ENCODE data around the gene MAST1. TPM values are rescaled to one million over a fixed set of nuclear protein-coding genes. Genes with fewer than 3 reads are reported as not detected.

Gene MAST1
- total RNA-seq, 1 donor from 2014 or later, result 1.2 TPM

GRCh38 chr19:12856653-12857052, 18.3 kb downstream of the MAST1 start:
- Histone ChIP-seq H3K9me3 (no peaks in the 10 kb centered on the region), H3K27me3 (no peaks in the 10 kb centered on the region), H3K27ac (no peak overlapping the region), H3K36me3 (no peaks in the 10 kb centered on the region), H3K4me1 (no peaks in the 10 kb centered on the region), H3K4me3 (no peak overlapping the region)
- TF ChIP-seq POLR2AphosphoS5 (IDR thresholded peaks at IDR 0.05; ENCODE audit: insufficient read depth in 1 of 2, low read depth in 1 of 2), result no peak
- no peak for TF ChIP-seq POLR2A (IDR thresholded peaks at IDR 0.05)
- no peak for TF ChIP-seq CTCF (IDR thresholded peaks at IDR 0.05)
- intact Hi-C loops (cut with DNase I), result no loop called here
- no peak for DNase-seq (ENCODE audit: extremely low spot score in 2 of 2)

- H3K27me3 ChIP-seq, result no peaks in the 10 kb centered on the region
- DNase-seq (ENCODE audit: extremely low spot score in 2 of 2), result no peak
- no peaks in the 10 kb centered on the region for H3K36me3 ChIP-seq
- intact Hi-C loops (cut with DNase I), result no loop called here
- TF ChIP-seq POLR2A (IDR thresholded peaks at IDR 0.05) (no peak), CTCF (IDR thresholded peaks at IDR 0.05) (no peak), POLR2AphosphoS5 (IDR thresholded peaks at IDR 0.05; ENCODE audit: insufficient read depth in 1 of 2, low read depth in 1 of 2) (no peak)
- H3K27ac ChIP-seq, result no peak overlapping the region
- no peak overlapping the region for H3K4me3 ChIP-seq
- H3K4me1 ChIP-seq, result no peaks in the 10 kb centered on the region
- no peaks in the 10 kb centered on the region for H3K9me3 ChIP-seq
These were observed 20.0 kb downstream of the MAST1 start for GRCh38 chr19:12858041-12858928.

GRCh38 chr19:12859546-12859945, 21.2 kb downstream of the MAST1 start:
- Histone ChIP-seq H3K9me3 (no peaks in the 10 kb centered on the region), H3K27ac (no peak overlapping the region), H3K27me3 (no peaks in the 10 kb centered on the region), H3K4me1 (no peaks in the 10 kb centered on the region), H3K36me3 (no peaks in the 10 kb centered on the region), H3K4me3 (no peak overlapping the region)
- no peak for TF ChIP-seq CTCF (IDR thresholded peaks at IDR 0.05)
- no peak for TF ChIP-seq POLR2A (IDR thresholded peaks at IDR 0.05)
- intact Hi-C loops (cut with DNase I), result no loop called here
- DNase-seq (ENCODE audit: extremely low spot score in 2 of 2), result no peak

GRCh38 chr19:12864143-12864542, 25.8 kb downstream of the MAST1 start:
- intact Hi-C loops (cut with DNase I), result no loop called here
- H3K4me1 ChIP-seq, result peaks cover 11% of the 10 kb centered on the region
- DNase-seq (ENCODE audit: extremely low spot score in 2 of 2), result no peak
- no peaks in the 10 kb centered on the region for H3K9me3 ChIP-seq
- no peak overlapping the region for H3K4me3 ChIP-seq
- H3K27me3 ChIP-seq, result no peaks in the 10 kb centered on the region
- no peak overlapping the region for H3K27ac ChIP-seq
- H3K36me3 ChIP-seq, result no peaks in the 10 kb centered on the region
- TF ChIP-seq POLR2AphosphoS5 (IDR thresholded peaks at IDR 0.05; ENCODE audit: insufficient read depth in 1 of 2, low read depth in 1 of 2), result no peak
- no peak for TF ChIP-seq POLR2A (IDR thresholded peaks at IDR 0.05)
- TF ChIP-seq CTCF (IDR thresholded peaks at IDR 0.05), result no peak
